GM21423 (cell line): ENCODE results near the gene PRUNE2.

Experiments used
- ATAC-seq: cut with Tn5 transposase; IDR thresholded peaks from one replicate; pipeline ENCODE4 v1.9.1; 2021; ENCODE audit warnings: mild to moderate bottlenecking, moderate library complexity; ENCODE audit not compliant: unreplicated experiment

The PRUNE2 gene

GRCh38 chr9:76808636-76809035, 97.3 kb downstream of the PRUNE2 start:
- no peak for ATAC-seq

- ATAC-seq = no peak
Observed at GRCh38 chr9:76803762-76804161, 102.2 kb downstream of the PRUNE2 start.

- ATAC-seq = no peak
Observed at GRCh38 chr9:76803083-76803482, 102.8 kb downstream of the PRUNE2 start.

- ATAC-seq = no peak
Observed at GRCh38 chr9:76800901-76801300, 105.0 kb downstream of the PRUNE2 start.

GRCh38 chr9:76799473-76799872, 106.4 kb downstream of the PRUNE2 start:
- ATAC-seq = no peak

- no peak for ATAC-seq
Observed at GRCh38 chr9:76798527-76798926, 107.4 kb downstream of the PRUNE2 start.

GRCh38 chr9:76796296-76796695, 109.6 kb downstream of the PRUNE2 start:
- no peak for ATAC-seq

- ATAC-seq = no peak
Observed at GRCh38 chr9:76793784-76794431, 112.0 kb downstream of the PRUNE2 start.

- ATAC-seq = no peak
Observed at GRCh38 chr9:76789840-76790239, 116.1 kb downstream of the PRUNE2 start.

GRCh38 chr9:76787677-76788076, 118.2 kb downstream of the PRUNE2 start:
- no peak for ATAC-seq

GRCh38 chr9:76785501-76785900, 120.4 kb downstream of the PRUNE2 start:
- ATAC-seq = no peak

- no peak for ATAC-seq
Observed at GRCh38 chr9:76784881-76785280, 121.0 kb downstream of the PRUNE2 start.

GRCh38 chr9:76772686-76773445, 133.0 kb downstream of the PRUNE2 start:
- no peak for ATAC-seq

- ATAC-seq = no peak
Observed at GRCh38 chr9:76766126-76766525, 139.8 kb downstream of the PRUNE2 start.

- no peak for ATAC-seq
Observed at GRCh38 chr9:76764138-76764537, 141.8 kb downstream of the PRUNE2 start, which contains the start of gene PCA3. PCA3 (plus strand) TSS chr9:76764438.

- ATAC-seq = no peak
Observed at GRCh38 chr9:76761448-76761847, 144.5 kb downstream of the PRUNE2 start.

GRCh38 chr9:76759732-76760131, 146.2 kb downstream of the PRUNE2 start:
- no peak for ATAC-seq

- no peak for ATAC-seq
Observed at GRCh38 chr9:76758476-76758875, 147.4 kb downstream of the PRUNE2 start.

GRCh38 chr9:76756941-76757673, 148.8 kb downstream of the PRUNE2 start:
- no peak for ATAC-seq

- ATAC-seq = no peak
Observed at GRCh38 chr9:76756268-76756640, 149.7 kb downstream of the PRUNE2 start.

- no peak for ATAC-seq
Observed at GRCh38 chr9:76751001-76751400, 154.9 kb downstream of the PRUNE2 start.

GRCh38 chr9:76744336-76744735, 161.6 kb downstream of the PRUNE2 start:
- ATAC-seq = no peak
